BJ (cell line): ENCODE data around the gene RIMBP2. TPM values are rescaled to one million over a fixed set of nuclear protein-coding genes. Genes with fewer than 3 reads are reported as not detected.

Source experiments
- CTCF ChIA-PET: fragments of 350-600 bp; formaldehyde crosslinking; extraction: SDS; loops from one replicate; lab custom pipeline; 2021; ENCODE audit warnings: antibody characterized with exemption, inconsistent platforms; lab: Yijun Ruan, JAX
- POLR2A ChIA-PET: fragments of 300-600 bp; sonication (Branson Sonifier 250); formaldehyde crosslinking; extraction: SDS; loops from one replicate; lab custom pipeline; 2021; ENCODE audit warnings: antibody characterized with exemption; lab: Charles Lee
- DNase-seq: peaks from one replicate; pipeline ENCODE4 v3.0.0-alpha.2; 2011; ENCODE audit warnings: low read depth
- H3K27me3 ChIP-seq: 2 replicates; pipeline ENCODE4 v1.6.0; 2011; ENCODE audit warnings: low read length; ENCODE audit not compliant: control insufficient read depth, insufficient read depth
- H3K36me3 ChIP-seq: 2 replicates; pipeline ENCODE4 v1.5.1; 2011; ENCODE audit warnings: low read length; ENCODE audit not compliant: control insufficient read depth, insufficient read depth
- H3K4me3 ChIP-seq: 2 replicates; pipeline ENCODE4 v1.5.1; 2011; ENCODE audit warnings: low read depth, mild to moderate bottlenecking, control low read depth, low read length
- CTCF ChIP-seq: IDR thresholded peaks from 2 replicates; pipeline ENCODE4 v1.5.1; 2011; ENCODE audit warnings: low read depth, mild to moderate bottlenecking, control low read depth, inconsistent platforms, low read length, moderate library complexity; ENCODE audit not compliant: insufficient read depth
- polyA plus RNA-seq: library from polyadenylated mRNA; depleted of rRNA; stranded (reverse); fragments of >200 nt; gene quantifications from 2 replicates; pipeline ENCODE4 v1.2.3, GENCODE V29; 2011

Gene RIMBP2
- polyA plus RNA-seq, 1 experiment: 0.05 TPM

- DNase-seq: no peak
- ChIA-PET CTCF (no interaction called here), POLR2A (no interaction called here)
- no peaks in the 10 kb centered on the region for H3K27me3 ChIP-seq
- H3K4me3 ChIP-seq: no peak overlapping the region
- no peak for TF ChIP-seq CTCF
- no peaks in the 10 kb centered on the region for H3K36me3 ChIP-seq
Observed at GRCh38 chr12:130677957-130678558, 38.0 kb downstream of the RIMBP2 start.

- no peaks in the 10 kb centered on the region for H3K27me3 ChIP-seq
- CTCF ChIA-PET: no interaction called here
- no peak for DNase-seq
- POLR2A ChIA-PET: no interaction called here
- H3K36me3 ChIP-seq: no peaks in the 10 kb centered on the region
- no peak for TF ChIP-seq CTCF
- no peak overlapping the region for H3K4me3 ChIP-seq
Observed at GRCh38 chr12:130675791-130676190, 40.3 kb downstream of the RIMBP2 start.

GRCh38 chr12:130675121-130675520, 41.0 kb downstream of the RIMBP2 start:
- Histone ChIP-seq H3K27me3 (no peaks in the 10 kb centered on the region), H3K36me3 (no peaks in the 10 kb centered on the region), H3K4me3 (no peak overlapping the region)
- ChIA-PET POLR2A (no interaction called here), CTCF (no interaction called here)
- no peak for DNase-seq
- no peak for TF ChIP-seq CTCF

GRCh38 chr12:130674676-130675075, 41.4 kb downstream of the RIMBP2 start:
- ChIA-PET CTCF (no interaction called here), POLR2A (no interaction called here)
- Histone ChIP-seq H3K36me3 (no peaks in the 10 kb centered on the region), H3K27me3 (no peaks in the 10 kb centered on the region), H3K4me3 (no peak overlapping the region)
- DNase-seq: no peak
- TF ChIP-seq CTCF: no peak

- Histone ChIP-seq H3K36me3 (no peaks in the 10 kb centered on the region), H3K4me3 (no peak overlapping the region), H3K27me3 (no peaks in the 10 kb centered on the region)
- ChIA-PET CTCF (no interaction called here), POLR2A (no interaction called here)
- TF ChIP-seq CTCF: no peak
- no peak for DNase-seq
Observed at GRCh38 chr12:130673036-130673705, 42.9 kb downstream of the RIMBP2 start.
